Fibroblast of villous mesenchyme (primary cell): ENCODE results near the gene DLG3. TPM values are rescaled to one million over a fixed set of nuclear protein-coding genes. Genes with fewer than 3 reads are reported as not detected.
"Not testable (repeated sequence)": the region's sequence is repeated elsewhere in the genome, so short reads cannot be mapped to it uniquely, and the experiment has no call there.

Experiments
- DNase-seq: peaks from one replicate; pipeline ENCODE4 v3.0.0-alpha.2; 2010; ENCODE audit warnings: low read depth
- H3K4me3 ChIP-seq: 2 replicates; pipeline ENCODE4 v1.5.1; 2011; ENCODE audit warnings: low read depth, mild to moderate bottlenecking, low read length
- CTCF ChIP-seq: IDR thresholded peaks from 2 replicates; pipeline ENCODE4 v1.5.1; 2012; ENCODE audit warnings: low read depth, mild to moderate bottlenecking, low read length; ENCODE audit not compliant: insufficient read depth
- total RNA-seq: library from RNA; depleted of rRNA; stranded (reverse); fragments of >200 nt; gene quantifications from 2 replicates; pipeline ENCODE4 v1.2.3, GENCODE V29; 2012

The DLG3 gene
- total RNA-seq = 8.4 and 11.7 TPM in 2 replicates

DNA sequence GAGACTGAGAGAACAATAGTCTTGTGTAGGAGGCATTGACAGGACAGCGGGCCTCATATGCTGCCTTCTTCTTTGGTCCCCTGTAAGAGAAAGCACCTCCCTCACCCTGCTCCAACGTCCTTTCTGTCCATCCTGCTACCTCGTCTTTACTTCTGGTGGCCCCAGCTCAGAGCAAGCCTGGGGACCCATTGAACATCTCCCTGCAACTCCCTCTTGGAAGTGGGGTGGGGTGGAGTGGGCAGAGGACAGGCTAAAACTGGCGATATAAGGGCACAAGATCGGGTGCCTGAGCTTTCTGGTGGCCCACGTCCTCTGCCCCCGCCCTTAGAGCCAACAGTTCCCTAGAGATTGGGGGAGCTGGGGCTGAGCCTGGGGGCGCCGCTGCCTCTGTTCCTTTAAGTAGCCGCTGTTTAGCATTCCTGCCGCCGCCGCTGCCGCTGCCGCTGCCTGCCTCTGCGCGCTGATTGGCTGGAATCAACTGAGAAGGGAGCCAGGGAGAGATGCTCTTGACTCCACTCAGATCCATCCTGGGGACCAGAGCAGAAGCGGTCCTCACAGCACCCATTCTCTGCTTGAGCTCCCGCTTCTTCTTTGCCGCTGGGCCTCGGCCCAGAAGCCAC, at the start of gene DLG3:
Gene DLG3, plus strand, starts transcription at position 510 of the 620 bp plus-strand sequence. CDS start 367 bp downstream, outside the sequence.
- H3K4me3 ChIP-seq = no peak within 1 kb of the TSS
- TF ChIP-seq CTCF = no peak
- DNase-seq = peak; percentile 31

DNA sequence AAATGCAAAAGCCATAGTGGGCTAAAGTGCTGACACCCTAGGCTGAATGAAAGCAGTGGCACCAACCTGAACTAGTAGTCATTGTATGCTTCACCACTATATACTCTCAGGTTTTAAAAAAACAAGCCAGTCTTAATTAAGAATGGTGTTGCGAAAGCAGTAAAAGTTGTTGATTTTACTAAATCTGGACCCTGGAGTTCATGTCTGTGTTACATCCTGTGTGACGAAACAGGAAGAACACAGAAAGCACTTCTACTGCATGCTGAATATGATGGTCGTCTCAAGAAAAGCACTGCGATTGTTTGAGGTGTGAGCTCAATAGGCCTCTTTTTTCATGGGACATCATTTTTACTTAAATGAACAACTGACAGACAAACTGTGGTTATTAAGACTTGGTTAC, 45.7 kb upstream of the DLG3 start:
- peak; percentile 77 for DNase-seq
- H3K4me3 ChIP-seq = no peak overlapping the region
- TF ChIP-seq CTCF = no peak

- H3K4me3 ChIP-seq, DNase-seq: not testable (repeated sequence)
These were observed 44.5 kb upstream of the DLG3 start for GRCh38 chrX:70400181-70400580.

DNA sequence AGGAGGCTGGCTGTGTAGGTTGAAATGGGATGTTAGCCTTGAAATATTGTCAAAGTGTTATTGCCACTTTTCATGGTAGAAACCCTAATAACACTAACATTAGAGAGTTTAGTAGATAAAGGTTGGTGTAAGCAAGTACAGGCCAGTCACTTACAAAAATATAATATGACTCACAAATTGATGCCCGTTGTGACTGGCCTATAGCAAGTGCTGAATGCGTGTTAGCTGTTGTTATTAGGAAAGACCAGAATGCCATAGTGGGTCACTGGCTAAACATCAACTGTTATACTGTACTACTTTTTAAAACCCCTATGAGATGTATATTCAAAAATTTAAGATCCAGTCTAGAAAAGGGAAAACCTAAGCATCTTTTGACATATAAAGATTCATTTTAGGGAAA, 41.9 kb upstream of the DLG3 start:
- no peak overlapping the region for H3K4me3 ChIP-seq
- no peak for TF ChIP-seq CTCF
- no peak for DNase-seq

DNA sequence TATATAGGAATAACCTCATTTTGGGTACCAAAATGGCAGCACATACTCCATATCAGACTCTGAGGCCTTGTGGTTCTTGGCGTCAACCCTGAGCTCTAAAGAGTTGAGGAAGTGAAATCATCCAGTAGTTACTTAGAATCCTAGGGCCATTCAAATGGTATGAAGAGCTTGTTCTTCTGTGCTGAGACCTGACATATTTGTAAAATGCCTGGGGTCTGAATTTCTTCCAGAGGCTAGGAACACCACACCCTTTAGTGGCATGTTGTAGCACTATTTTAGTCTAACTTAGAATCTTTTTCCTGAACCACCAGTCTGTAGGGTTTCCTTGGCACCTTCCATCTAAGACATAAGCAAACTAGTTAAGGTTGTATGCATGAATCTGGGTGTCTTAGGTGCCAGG, 39.6 kb upstream of the DLG3 start:
- no peak overlapping the region for H3K4me3 ChIP-seq
- TF ChIP-seq CTCF = no peak
- DNase-seq = no peak

- H3K4me3 ChIP-seq = no peak overlapping the region
- TF ChIP-seq CTCF = no peak
- DNase-seq = no peak
These were observed 33.7 kb upstream of the DLG3 start for GRCh38 chrX:70410921-70411320.

DNA sequence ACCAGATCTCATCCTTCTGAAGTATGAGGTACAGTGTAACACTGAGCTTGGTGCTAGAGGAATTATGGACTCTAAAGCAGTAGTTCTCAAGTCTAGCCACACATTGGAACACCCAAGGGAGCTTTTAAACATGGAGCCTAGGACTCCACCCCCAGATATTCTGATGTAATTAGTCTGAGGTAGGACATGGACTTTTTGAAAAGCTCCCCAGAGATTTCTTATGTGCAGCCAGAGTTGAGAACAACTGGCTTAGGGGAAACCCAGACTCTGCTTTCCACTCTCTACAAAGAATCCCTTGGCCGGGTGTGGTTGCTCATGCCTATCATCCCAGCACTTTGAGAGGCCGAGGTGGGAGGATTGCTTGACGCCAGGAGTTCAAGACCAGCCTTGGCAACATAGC, 33.2 kb upstream of the DLG3 start:
- DNase-seq = no peak
- TF ChIP-seq CTCF = no peak
- H3K4me3 ChIP-seq = no peak overlapping the region
